Islet of Langerhans (tissue), 1 donor: ENCODE measurements around the gene KRTAP10-6.
"Not testable (repeated sequence)": the region's sequence is repeated elsewhere in the genome, so short reads cannot be mapped to it uniquely, and the experiment has no call there.

Experiments used
- FAIRE-seq: peaks from one replicate; lab custom pipeline; 2011; peaks lifted over from hg19 to GRCh38; lab: Jason Lieb, UNC

Gene KRTAP10-6

DNA sequence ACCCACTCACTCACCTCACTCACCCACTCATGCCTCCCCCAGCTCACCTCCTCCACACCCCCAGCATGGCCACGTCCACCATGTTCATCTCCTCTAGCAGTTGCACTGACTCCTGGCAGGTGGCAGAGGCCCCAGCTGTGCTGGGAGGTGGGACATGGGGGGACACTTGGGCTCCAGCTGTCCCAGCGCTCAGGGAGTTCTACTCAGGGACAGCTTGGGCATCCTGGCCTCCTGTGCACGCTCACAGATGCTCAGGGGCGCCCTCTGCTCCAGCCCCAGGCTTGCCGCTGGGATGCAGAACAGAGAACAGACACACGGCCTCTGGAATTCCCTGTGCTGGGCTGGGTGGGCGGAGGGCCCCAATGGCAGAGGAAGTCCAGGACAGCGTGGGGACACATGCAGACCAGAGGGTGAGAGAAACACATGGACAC lies 24.8 kb upstream of the KRTAP10-6 start:
- FAIRE-seq: no peak

DNA sequence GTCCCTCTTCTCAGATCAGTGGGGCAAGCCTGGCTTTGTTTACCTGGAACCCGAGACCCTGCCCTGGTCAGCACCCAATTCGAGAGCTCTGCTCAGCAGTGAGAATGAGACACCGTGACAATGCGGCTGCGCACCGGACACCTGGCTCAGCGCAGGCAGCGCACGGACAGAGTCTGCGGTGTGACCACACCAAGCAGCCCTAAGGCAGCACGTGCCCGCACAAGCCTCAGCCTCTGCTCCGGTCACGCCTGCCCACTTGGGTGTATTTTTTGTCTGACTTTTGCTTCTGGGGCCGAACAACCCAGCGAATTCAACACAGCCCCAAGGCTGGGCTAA lies 24.3 kb upstream of the KRTAP10-6 start:
- FAIRE-seq: no peak

DNA sequence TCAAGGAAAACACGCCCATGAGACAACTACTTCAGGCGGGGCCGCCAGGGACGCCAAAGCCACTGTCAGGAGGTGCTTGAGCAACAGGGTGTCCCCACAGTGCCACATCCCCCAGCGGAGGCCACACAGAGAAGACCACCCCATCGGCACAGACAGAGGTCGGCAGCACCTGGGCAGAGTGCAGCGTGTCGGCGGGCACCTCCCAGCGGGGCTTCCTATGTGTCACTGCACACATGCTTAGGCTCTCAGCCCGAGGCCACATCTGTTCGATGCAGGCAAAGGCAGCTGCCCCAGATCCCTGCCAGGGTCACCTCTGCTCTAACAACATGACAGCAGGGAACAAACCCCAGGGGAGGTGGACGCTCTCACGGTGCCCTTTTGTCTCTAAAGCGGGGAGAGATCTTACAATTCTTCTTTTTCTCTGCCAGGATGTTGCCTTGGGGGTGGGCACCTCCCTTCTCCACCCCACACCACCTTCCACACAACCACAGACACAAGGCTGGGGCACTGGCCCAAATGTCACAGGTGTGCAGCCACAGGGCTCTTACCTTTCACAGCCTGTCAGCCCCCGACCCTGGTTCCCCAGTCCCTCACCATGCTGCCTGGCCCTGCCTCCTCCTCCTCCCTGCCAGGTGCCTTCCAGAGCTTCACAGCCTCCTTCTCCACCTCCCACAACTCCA lies 23.7 kb upstream of the KRTAP10-6 start:
- FAIRE-seq: no peak

DNA sequence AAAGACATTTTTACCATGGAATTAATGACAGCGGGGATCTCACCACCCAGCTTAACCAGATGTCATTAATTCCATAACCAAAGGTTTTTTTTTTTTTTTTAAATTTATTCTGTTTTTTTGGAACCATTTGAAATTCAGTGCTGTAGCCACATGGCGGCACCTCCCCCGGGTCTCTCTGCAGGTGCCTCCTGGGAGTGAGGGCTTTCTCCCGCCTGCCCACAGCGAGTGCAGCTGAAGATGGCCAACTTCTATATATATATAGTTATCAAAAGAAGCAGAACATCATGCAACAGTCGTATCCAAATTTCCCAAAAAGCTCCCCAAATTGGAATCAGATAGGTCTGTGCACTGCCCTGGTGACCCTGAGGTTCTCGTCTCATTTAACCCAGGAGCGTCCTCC lies 23.2 kb upstream of the KRTAP10-6 start:
- FAIRE-seq: no peak

DNA sequence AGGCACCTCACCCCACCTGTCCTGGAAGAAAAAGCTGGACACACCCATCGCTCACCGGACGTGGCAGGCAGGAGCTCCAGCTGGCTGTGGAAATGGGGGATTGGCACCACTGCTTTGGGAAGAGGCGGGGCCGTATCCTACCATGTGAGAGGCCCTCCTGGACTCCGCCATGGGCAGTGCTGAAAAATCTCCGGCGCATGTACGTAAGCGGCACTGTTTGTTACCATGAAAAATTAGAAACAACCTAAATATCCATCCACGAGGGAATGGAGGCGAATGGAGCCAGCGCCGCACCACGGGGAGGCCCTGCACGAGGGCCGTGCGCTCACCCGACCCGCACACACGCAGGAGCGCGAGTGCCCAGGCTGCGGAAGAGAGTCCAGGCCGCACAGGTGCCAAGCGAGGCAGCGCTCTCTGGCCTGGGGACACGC lies 22.7 kb upstream of the KRTAP10-6 start:
- FAIRE-seq: no peak

DNA sequence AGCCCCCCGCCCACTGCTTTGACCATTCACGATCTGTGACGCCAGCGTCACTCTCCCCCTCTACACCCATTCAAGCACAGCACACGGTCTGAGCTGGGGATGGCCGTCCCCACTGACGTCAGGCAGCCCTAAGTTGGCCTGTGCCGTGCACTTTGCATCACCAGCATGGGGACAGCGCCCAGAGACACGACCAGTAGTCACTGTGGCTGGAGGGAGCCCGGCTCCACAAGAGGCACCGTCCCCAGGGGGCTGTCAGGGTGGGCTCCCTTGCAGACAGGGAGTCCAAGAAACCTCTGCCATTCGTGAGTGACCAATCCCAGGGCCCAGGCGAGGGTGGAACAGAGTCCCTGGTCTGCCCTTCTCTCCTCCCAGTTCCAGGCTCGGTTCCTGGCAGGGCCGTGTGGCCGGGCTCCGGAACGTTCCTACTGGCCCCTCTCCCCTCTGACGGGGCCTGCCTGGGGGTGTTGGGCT lies 21.9 kb upstream of the KRTAP10-6 start:
- no peak for FAIRE-seq

DNA sequence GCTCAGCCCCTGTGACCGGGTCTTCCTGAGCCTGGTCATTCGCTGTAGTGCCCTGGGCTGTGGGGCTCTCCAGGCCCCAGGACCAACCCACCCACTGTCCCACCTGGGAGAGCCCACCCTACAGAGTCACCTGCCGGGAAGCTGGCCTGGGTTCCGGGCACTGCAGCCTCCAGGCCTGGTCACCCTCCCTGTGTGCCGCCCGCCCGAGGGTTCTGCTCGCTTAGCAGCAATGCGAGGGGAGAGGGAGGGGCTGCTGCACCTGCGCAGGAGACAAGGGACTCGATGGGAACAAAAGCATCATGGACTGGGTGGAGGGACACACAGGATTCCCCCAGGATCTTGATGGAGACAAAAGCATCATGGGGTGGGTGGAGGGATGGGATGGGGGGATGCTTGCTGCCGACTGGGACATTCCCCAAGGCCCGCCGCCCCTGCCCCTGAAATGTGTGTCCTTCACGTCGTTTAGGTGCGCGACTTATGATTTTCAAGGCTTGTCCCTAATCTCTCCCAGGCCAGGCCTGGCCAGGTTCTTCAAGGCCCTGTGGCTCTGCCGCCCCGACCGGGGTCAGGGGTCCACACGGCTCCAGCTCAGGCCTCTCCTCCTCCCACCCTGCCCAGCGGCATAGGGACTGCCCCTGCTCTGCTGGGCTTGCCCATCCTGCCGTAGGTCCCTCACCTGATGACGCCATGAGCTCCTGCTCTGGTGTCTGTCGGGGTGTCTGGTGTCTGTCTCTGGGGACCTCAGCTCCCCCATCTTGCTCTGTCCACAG lies 21.3 kb upstream of the KRTAP10-6 start:
- no peak for FAIRE-seq

DNA sequence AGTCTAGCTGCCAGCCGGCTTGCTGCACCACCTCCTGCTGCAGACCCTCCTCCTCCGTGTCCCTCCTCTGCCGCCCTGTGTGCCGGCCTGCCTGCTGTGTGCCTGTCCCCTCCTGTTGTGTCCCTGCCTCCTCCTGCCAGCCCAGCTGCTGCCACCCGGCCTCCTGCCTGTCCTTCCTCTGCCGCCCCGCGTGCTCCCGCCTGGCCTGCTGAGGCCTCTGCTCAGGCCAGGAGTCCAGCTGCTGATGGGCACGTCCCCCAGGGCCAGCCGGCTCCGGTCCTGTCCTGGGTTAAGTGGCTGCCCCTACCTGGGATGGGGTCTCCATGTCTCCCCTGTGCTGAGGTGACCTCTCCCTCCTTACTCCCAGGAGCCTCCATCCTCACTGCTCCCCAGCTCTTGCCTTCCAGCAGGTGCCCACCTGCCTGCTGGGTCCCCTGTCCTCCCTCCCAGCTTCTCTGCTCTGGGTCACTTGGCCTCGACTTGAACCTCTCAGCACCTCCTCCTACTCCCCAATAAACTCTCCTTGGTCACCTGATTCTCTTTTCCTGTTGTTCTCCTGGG lies 20.4 kb upstream of the KRTAP10-6 start:
- FAIRE-seq: no peak

DNA sequence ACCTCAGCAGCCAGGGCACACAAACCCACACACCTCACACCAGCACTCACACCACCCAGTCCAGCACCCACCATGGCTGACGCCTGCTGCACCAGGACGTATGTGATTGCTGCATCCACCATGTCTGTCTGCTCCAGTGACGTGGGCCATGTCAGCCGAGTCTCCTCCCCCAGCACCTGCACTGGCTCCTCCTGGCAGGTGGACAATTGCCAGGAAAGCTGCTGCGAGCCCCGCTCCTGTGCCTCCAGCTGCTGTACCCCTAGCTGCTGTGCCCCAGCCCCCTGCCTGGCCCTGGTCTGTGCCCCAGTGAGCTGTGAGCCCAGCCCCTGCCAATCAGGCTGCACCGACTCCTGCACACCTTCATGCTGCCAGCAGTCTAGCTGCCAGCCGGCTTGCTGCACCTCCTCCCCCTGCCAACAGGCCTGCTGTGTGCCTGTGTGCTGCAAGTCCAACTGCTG lies 19.8 kb upstream of the KRTAP10-6 start, which contains the start of gene KRTAP10-8:
KRTAP10-8 (plus strand) TSS at position 51 of the 458 bp plus-strand sequence; CDS start at position 73, 22 bp downstream.
- no peak for FAIRE-seq

DNA sequence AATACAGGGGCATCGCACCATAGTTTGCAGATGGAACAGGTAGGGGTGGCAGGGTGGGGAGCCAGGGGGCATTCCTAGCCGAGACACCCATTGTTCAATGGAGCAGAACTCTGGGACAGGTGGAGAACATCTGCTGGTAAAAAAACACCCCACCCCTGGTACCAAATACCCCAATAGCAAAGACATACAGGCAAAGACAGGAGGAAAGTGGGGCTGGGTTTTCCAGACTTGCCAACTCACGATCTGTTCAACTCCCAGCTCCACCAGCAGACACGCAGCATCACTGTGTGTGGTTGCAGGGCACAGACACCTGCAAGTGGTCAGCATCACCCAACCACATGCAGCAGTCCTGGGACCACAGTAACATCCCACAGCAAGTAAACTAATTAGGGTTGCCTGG lies 19.2 kb upstream of the KRTAP10-6 start:
- FAIRE-seq: no peak

DNA sequence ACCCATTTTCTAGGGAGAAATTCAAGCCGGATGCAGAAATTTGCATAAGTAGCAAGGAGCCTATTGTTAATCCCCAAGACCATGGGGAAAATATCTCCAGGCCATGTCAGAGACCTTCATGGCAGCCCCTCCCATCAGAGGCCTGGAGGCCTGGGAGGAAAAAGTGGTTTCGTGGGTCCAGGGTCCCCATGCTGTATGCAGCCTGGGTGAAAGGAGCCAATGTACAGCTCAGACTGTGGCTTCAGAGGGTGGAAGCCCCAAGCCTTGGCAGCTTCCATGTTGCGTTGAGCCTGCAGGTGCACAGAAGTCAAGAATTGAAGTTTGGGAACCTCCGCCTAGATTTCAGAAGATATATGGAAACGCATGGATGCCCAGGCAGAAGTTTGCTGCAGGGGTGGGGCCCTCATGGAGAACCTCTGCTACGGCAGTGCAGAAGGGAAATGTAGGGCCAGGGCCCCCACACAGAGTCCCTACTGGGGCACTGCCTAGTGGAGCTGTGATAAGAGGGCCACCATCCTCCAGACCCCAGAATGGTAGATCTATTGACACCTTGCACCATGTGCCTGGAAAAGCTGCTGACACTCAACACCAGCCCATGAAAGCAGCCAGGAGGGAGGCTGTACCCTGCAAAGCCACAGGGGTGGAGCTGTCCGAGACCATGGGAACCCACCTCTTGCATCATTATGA lies 18.0 kb upstream of the KRTAP10-6 start:
- not testable (repeated sequence) for FAIRE-seq

DNA sequence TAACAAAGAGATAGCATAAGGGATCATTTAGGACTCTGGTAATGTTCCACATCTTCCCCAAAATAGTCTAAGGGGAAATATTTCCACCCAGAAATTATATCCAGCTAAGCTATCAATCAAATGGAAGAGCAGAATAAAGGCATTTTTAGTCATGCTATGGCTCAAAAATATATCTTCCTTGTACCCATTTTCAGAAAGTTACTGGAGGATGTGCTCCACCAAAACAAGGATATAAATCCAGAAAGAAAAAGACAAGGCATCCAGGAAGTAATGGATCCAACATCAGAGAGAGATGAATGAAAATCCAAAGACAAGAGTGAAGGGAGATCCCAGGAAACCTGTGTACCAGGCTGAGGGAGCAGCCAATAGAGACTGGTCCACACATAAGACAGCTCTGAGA lies 16.9 kb upstream of the KRTAP10-6 start:
- FAIRE-seq: no peak

DNA sequence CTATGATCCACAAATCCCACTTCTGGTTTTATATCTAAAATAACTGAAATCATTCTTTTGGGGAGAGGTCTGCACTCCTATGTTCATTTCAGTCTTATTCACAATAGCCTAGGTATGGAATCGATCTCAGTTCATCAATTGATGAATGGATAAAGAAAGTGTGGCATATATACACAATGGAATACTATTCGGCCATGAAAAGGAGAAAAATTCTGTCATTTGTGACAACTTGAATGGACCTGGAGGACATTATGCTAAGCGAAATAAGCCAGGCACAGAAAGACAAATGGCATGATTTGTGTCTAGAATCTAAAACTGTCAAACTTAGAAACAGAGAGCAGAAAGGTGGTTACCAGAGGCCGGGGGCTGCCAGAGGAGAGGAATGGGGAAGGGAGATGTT lies 14.2 kb upstream of the KRTAP10-6 start:
- FAIRE-seq: no peak

DNA sequence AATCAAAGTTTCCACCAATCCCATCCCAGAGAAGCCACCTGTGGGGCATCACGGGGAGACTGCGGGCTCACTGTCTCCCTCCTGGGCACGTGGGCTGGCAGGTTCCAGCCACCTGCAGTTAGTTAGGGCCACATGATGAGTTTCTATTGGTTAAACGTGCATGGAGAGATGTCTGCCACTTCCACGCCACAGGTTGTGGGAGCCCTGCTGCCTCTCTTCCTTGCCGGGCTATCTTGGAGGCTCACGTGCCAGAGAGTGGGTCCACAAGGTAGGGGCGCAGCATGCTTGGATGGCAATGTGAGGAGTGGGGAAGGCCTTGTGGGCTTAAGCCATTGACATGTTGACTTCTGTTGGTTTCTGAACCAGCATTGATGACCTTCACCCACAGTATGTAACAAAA lies 11.6 kb upstream of the KRTAP10-6 start:
- FAIRE-seq: no peak

DNA sequence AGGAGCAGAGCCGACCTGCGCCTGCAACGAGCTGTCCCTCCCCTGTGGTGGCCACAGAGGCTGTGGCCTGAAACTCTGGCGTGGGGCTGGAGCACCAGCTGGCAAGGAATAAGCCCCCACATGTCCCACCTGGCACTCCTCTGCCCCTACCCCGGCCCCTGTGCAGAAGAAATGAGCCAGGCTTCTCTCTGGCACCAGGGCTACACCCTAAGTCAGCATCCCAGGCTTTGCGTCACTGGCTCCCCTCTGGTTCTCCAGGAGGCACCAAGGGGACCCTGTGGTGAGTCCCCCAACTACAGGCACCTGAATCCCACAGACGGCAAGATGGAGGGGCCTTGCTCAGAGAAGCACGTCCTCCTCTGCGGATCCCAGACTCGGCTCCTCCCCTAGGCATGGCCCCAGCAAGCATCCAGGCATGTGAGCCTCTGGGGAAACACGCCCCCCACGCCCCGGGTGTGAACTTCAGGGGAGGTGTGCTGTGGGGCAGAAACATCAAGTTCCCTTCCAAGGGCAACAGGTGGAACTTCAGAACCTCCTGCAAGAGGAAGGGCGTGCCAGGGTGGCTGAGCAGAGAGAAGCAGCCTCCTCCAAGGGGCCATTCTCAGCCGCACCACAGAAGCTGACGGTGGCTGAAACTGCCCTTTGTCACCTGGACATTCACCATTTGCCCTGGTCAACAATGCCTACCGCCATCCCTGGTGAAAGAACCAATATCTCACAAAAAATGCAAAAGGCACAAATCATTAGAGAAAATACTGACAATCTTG lies 11.0 kb upstream of the KRTAP10-6 start:
- no peak for FAIRE-seq

DNA sequence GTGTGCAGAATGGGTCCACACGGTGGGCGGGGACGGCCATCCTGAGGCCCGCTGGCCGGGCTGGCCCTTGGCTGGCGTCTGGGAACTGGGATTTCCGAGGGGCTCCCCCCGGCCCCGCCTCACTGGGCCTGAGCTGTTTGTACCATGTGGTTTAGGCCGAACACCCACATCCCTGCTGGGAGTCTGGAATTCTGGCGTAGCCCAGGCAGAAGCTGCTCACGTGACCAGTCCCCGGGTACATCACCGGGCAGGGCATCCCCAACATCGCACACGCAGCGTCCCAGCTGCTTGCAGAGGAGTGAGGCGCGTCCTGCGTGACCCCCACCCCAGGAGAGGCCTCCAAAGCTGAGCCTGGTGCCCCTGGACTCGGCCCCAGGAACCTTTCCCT lies 10.2 kb upstream of the KRTAP10-6 start:
- FAIRE-seq: no peak

DNA sequence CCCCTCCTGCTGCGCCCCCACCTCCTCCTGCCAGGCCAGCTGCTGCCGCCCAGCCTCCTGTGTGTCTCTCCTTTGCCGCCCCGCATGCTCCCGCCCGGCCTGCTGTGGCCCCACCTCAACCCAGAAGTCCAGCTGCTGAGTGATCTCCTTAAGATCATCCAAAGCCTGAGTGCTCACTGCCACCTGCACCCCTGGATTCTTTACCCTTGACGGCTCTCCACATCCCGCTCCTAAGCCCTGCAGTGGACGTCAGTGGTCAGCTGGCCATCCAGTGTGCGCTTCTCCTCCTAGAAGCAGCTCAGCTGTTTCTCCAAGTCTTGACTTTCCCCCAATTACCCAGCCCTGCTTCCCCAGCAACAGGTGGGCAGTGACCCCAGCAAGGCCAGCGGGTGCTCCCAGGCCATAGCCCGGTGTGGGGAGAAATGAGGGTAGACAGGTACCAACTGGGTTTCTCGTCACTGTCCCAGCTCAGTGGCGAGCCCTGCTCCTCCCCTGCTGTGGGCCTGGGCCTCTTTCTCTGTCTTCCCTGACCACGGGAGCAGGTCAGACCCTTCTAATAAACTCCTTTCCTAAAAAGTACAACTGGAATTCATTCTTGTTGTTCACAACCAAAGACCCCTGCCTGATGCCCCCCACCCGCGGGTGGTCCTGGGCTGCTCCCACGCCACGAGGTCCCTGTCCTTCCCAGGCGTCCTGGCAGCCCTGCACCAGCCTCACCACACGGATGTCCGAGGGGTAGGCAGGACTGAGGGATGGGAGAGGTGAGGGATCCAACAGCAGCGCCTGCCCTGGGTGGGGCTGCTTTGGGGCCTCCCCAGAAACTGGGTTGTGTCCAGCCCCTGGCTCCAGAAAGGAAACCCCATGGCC lies 9.5 kb upstream of the KRTAP10-6 start:
- no peak for FAIRE-seq

DNA sequence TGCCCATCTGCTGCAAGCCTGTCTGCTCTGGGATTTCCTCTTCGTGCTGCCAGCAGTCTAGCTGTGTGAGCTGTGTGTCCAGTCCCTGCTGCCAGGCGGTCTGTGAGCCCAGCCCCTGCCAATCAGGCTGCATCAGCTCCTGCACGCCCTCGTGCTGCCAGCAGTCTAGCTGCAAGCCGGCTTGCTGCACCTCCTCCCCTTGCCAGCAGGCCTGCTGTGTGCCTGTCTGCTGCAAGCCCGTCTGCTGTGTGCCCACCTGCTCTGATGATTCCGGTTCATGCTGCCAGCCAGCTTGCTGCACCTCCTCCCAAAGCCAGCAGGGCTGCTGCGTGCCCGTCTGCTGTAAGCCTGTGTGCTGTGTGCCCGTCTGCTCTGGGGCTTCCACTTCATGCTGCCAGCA lies 8.8 kb upstream of the KRTAP10-6 start:
- FAIRE-seq: not testable (repeated sequence)

DNA sequence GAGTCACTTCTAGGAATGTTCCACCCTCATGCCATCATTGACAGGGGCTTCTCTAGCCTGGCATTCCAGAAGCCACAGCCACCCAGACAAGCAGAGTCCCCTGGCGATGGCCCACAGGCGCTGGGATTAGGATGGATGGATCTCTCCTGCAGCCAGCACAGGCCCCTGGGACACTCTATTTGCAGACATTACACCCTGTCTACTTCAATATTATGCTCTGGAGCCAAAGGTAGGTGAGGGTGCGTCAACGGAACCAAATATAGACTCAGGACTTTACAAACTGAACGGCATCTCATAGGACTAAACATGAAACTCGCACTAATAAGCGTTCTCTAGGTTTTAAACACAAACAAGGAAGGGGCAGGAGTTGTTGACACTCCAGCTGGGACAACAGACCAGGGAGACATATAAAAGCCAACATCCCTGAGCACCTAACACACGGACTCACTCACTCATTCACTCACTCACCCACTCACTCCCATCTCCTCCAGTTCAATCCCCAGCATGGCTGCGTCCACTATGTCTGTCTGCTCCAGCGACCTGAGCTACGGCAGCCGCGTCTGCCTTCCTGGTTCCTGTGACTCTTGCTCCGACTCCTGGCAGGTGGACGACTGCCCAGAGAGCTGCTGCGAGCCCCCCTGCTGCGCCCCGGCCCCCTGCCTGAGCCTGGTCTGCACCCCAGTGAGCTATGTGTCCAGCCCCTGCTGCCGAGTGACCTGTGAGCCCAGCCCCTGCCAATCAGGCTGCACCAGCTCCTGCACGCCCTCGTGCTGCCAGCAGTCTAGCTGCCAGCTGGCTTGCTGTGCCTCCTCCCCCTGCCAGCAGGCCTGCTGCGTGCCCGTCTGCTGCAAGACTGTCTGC lies 8.0 kb upstream of the KRTAP10-6 start, which contains the start of gene KRTAP10-7:
KRTAP10-7 (plus strand) TSS at position 480 of the 861 bp plus-strand sequence; CDS start at position 505, 25 bp downstream.
- FAIRE-seq: not testable (repeated sequence)
